Islet precursor cell (in vitro differentiated cells): ENCODE results near the gene HTR1E.
"Not testable (repeated sequence)": the region's sequence is repeated elsewhere in the genome, so short reads cannot be mapped to it uniquely, and the experiment has no call there.

Source experiments
- DNase-seq: peaks from one replicate; pipeline ENCODE4 v3.0.0-alpha.2; 2018

HTR1E gene

DNA sequence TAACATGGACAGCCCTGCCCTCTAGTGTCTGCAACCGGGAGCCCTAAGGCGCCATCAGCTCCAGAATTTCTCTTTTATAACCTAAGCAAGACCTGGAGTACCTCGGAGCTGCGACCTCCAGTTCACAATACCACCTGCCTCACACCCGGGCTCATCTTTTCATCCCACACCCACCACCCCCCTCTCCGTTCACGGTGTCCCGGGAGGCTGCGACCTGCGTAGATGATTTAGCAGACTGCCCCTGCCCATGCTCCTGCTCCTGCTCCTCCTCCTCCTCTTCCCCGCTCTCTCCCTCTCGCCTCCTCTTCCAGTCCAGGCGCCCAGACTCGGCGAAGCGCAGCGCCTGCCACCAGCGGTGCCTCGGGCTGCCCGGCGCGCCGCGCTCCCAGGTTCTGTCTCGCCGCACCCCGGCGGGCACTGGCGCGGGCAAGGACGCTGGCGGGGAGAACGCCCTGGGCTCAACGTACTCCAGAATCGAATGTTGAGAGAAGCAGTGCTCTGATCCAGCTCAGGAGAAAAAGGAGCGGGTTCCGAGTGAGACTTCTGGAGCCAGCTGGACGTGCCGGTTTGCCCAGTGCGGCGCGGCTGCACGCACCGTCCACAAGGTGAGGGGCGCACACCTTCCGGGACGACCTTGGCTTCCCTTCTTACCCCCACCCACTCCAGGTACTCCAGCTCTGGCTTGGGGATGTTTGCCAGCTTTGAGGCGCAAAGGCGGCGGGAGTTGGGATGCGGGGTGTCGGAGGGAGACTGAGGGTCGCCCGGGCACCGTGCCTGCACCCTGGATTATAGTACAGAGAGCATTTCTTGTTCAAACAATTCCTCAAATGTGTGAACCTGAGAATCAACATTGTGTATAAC lies at the start of gene HTR1E:
TSS of gene HTR1E (plus strand) at position 310 of the 861 bp plus-strand sequence. CDS start 77,807 bp downstream, outside the sequence.
- DNase-seq: peak; percentile 95

DNA sequence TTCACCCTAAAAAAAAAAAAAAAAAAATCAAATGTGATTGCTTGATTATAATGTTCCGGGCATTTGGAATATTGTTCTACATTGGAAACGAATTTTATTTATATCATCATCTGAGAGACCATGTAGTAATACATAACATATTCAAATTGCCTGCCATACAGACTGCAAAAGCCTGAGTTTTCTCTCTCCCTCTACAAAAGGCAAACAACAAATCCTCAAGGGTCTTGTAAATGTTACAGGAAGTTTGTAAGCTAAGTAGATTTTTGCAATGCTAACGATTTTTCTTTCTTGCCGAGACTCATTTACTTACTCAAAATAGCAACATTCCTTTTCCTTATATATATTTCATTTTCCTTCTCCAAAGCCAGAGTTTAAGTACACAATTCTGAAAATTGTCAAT lies 49.0 kb upstream of the HTR1E start:
- no peak for DNase-seq

- not testable (repeated sequence) for DNase-seq
Measured at GRCh38 chr6:86897265-86897664, 40.1 kb upstream of the HTR1E start.

- no peak for DNase-seq
Measured at GRCh38 chr6:86913795-86914194, 23.5 kb upstream of the HTR1E start.

DNA sequence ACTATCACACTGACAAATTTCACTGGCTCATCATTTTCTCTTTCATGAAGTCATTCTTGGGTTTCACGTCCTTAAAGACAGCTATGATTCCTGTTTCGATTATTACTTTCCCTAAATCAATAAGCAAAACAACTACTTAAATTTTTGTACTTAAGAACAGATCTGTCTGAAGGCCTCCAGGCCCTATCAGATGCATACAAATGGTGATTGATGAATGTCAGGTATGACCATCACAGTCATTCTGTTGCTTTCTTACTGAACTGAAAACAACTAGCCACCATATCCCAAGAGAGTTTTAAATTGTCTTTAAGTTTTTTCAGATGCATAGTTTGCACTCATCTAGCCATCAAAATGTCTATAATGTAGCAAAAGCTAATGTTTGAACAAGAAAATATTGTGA lies 20.9 kb upstream of the HTR1E start:
- no peak for DNase-seq

DNA sequence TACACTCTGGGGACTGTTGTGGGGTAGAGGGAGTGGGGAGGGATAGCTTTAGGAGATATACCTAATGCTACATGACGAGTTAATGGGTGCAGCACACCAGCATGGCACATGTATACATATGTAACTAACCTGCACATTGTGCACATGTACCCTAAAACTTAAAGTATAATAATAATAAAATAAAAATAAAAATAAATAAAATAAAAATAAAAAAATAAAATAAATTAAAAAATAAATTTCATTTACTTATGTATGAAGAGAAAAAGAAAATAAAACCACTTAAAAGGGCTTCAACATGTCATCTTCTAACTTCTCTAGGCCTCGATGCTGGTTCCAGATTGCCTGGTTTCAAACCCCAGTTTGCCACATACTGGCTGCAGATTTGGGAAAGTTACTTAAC lies 10.2 kb upstream of the HTR1E start:
- DNase-seq: not testable (repeated sequence)

DNA sequence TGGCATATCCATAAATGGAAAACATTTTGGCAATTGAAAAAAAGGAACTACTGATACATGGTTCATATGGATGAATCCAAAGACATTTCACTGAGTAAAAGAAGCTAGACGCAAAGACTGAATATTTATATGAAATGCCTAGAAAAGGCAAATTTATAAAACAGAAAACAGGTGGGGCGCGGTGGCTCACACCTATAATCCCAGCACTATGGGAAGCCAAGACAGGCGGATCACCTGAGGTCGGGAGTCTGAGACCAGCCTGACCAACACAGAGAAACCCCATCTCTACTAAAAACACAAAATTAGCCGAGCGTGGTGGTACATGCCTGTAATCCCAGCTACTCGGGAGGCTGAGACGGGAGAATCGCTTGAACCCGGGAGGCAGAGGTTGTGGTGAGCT lies 9.5 kb upstream of the HTR1E start:
- not testable (repeated sequence) for DNase-seq

DNA sequence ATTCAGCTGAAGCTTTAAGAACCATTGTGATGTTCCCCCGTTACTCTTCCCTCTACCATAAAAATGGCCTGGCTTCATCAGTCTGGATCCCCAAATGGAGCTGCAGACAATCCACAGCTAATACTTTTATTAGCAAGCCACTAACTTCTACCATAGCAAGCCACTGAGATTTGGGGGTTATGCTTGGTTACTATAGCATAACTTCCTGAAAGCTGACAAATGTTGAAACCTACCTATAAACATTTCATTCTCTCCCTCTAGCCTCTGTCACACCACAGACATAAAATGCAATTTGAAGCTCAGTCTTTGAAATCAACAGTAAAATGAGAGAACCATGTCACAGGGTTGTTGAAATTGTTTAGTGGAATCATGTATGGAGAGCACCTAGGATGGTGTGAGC lies 3.0 kb upstream of the HTR1E start:
- DNase-seq: no peak

- DNase-seq: no peak
Measured at GRCh38 chr6:86936834-86937218, 502 bp upstream of the HTR1E start.

DNA sequence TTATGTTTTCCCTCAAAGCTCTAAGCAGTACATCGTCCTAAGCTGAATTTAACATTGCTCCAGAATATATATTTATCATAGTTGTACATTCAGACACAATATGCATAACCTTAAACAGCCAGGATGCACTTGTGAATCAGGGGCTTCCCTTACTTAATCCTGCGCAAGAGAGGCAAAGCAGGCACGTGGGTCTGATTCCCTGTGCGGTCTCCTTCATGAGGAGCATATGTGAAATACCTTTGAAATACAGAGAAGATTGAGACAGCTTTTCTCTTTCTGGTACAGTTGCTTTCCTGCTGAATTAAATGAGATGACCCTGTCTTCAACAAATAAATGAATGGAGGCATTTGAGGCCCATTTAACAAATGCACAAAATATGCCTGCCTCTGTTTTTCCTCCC lies 1.5 kb downstream of the HTR1E start:
- no peak for DNase-seq

DNA sequence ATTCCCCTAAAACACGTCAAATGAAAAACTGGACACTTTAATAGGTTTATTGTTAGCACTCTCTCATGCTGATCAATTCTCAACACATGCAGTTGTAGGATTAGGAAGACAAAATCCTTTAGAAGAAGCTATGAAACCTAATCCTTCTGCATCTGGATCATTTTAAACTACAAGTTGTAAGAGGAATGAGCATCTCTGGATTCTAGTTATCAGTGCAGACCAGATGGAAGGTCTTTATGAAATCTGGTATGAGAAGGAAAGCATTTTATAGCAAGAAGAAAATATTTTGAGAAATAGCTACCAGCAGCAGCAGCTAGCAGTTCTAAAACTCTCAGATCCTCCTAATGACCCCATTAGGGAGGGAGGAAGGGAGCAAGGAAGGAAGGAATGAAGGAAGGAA lies 4.1 kb downstream of the HTR1E start:
- no peak for DNase-seq

DNA sequence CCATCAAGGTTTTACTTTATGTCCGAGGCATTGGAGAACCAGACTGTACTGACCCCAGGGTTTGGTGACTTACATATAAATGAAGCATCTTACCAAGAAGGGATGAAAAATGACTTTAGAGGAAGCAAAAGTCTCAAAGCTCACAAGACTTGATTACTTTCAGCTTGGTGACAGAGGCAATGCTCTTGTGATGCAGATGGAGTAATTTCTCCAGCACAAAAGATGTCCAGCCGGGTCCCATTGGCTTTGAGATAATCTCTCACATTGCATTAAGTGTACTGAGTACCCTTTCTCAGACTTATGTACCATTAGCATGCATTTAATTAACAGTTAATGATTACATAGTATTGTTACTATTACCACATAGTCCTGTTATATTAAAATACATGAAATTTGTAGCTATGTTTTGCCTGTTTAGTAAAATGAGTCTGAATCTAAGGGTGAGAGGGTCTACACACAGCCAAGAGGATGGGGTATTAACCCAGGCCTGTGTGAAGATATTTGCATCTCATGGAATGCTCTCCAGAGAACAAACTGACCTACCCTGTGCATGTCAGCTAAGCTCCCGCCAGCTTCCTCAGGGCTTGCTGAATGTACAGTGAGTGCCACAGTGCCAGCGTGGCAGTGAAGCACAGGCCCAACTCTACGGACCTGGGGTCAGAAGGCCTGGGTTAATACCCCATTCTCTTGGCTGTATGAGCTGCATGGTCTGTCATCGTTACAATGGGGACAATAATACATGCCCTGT lies 5.6 kb downstream of the HTR1E start:
- DNase-seq: no peak

GRCh38 chr6:86943819-86944407 lies 6.6 kb downstream of the HTR1E start:
- DNase-seq: no peak

- no peak for DNase-seq
Measured at GRCh38 chr6:86949771-86950170, 12.4 kb downstream of the HTR1E start.

GRCh38 chr6:86952991-86953390 lies 15.7 kb downstream of the HTR1E start:
- DNase-seq: no peak

- DNase-seq: no peak
Measured at GRCh38 chr6:86959656-86960055, 22.3 kb downstream of the HTR1E start.

- no peak for DNase-seq
Measured at GRCh38 chr6:86961455-86962200, 24.3 kb downstream of the HTR1E start.

- no peak for DNase-seq
Measured at GRCh38 chr6:86963352-86963751, 26.0 kb downstream of the HTR1E start.

- no peak for DNase-seq
Measured at GRCh38 chr6:86964029-86964579, 26.8 kb downstream of the HTR1E start.

DNA sequence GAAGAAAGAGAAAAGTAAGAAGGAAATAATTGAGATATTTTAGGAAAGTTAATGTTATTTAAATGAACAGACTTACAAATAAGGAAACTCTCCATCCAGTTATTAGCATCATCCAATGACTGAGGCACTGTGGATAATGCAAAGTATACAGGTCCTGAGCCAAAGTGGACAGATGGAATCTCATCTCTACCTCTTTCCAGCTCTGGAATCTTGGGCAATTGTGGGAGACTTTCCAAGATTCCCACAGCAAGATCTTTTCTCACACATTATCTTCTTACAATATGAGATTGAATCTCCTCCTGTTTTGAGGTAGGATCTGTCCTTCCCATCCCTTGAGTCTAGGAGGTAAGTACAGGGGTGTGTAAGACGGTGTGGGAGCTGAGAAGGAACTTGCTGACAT lies 28.9 kb downstream of the HTR1E start:
- no peak for DNase-seq

DNA sequence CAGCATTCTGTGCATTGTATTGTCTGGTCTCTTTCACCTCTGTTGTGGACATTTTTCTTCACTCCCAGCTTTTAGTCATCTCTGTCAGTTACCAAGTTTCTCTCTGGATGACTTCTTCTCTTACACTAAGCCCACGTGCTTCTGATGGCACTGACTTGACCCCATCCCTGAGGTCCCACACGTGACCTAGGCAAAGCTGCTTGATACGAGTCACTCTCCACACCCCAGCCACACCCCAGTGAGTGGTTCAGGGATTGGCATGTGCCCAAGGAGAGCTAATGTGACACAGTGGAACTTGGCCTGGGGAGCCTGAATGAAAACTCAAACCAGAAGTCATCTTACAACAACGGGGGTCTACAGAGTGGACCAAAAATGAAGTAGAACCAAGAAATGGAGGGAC lies 32.2 kb downstream of the HTR1E start:
- DNase-seq: no peak

DNA sequence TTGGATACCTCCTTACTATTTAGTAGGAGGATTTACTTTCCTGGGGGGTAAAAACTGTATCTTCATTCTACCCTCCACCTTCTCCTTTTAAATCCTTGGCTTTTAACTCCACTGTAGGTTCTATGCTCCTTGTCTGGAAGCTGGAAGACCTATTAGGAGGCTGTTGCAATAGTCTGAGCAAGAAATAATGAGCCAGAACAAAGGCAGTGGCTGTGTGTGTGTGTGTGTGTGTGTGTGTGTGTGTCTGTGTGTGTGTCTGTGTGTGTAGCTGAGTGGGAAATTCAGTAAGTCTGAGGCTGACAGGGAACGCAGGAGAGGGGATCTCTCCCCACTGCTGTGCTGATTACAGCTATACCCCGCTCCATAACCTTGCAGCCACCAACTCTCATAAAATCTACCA lies 35.8 kb downstream of the HTR1E start:
- no peak for DNase-seq

DNA sequence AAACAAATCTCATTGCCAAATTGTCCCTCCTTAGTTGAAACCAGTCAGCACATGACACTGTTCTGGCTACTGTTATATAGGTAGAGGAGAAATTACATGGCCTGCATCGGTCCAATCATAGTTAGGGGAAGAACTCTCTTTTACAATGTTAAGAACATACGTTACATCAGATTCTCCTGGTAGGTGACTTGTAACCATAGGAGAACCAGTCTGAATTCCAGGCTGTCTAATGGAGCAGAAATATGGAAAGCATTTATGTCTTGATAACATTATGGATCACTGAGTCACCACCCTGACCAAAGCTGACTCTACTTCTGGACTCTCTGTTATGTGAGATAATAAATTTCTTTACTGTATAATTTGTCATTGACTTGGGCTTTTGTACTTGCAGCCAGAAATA lies 40.9 kb downstream of the HTR1E start:
- no peak for DNase-seq
